MM.1S (cell line): ENCODE data around the gene RERE.

Source experiments
- EZH2 ChIP-seq: fragments of 300-600 bp; sonication (generic); optimal IDR thresholded peaks from 2 replicates; pipeline ENCODE3; 2017; ENCODE audit warnings: low read depth, mild to moderate bottlenecking, antibody characterized with exemption, low read length, mixed read lengths
- EZH2phosphoT487 ChIP-seq: fragments of 300-600 bp; sonication (generic); IDR thresholded peaks from 2 replicates; pipeline ENCODE4 v1.6.1; 2018; ENCODE audit warnings: antibody characterized with exemption, low read length
- TF ChIP-seq, protein P1 (sequence below): fragments of 300-600 bp; sonication (generic); IDR thresholded peaks from 2 replicates; pipeline ENCODE4 v1.5.1; 2016; ENCODE audit warnings: antibody characterized with exemption, low read length, mixed read lengths

DNA sequence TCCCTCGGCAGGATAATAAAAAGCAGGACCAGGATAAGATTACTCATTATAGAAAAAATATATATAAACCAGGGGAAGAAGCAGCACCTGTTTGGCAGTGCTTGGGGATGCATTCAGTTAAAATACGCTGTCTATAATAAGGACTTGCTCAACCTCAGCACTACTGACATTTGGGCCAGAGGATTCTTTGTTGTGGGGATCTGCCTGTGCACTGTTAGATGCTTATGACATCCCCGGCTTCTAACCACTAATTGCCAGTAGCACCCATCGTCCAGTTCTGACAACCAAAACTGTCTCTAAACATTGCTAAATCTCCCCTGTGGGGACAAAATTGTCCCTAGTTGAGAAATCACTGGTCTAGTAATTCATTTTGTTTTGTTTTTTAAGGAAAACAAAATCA is 257.4 kb downstream of the RERE start:
- TF ChIP-seq, protein P1, sequence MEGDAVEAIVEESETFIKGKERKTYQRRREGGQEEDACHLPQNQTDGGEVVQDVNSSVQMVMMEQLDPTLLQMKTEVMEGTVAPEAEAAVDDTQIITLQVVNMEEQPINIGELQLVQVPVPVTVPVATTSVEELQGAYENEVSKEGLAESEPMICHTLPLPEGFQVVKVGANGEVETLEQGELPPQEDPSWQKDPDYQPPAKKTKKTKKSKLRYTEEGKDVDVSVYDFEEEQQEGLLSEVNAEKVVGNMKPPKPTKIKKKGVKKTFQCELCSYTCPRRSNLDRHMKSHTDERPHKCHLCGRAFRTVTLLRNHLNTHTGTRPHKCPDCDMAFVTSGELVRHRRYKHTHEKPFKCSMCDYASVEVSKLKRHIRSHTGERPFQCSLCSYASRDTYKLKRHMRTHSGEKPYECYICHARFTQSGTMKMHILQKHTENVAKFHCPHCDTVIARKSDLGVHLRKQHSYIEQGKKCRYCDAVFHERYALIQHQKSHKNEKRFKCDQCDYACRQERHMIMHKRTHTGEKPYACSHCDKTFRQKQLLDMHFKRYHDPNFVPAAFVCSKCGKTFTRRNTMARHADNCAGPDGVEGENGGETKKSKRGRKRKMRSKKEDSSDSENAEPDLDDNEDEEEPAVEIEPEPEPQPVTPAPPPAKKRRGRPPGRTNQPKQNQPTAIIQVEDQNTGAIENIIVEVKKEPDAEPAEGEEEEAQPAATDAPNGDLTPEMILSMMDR, result no peak
- TF ChIP-seq EZH2 (no peak), EZH2phosphoT487 (no peak)
